Measurements from ENCODE around the gene PTPRN2.

DNA sequence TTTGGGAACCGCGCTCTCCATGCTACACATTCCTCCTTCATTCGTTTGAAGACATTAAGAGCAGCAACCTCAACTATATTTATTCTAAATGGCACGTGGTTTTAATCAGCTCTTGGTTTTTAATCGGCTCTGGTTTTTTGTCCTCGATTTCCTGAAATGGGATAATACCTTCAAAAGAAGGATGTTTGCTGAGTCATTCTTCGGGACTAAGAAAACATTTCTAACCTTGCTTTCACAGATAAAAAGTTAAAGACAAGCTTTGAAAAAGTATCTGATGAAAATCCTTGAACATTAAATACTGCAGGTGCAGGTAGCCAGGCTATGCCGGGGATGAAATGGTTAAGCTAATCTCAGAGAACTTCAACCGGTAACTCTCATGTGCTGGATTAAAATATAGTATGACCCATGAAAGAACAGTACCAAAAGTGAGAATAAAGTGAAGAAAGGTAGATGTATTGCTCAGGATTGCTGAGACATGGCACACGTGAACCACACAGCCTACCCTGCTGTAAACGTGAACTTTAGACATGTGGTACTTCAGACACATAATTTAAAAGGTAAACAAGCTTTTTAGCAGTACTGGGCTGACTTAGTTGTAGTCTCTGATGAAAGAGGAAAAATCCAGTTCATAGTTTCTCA is 89.1 kb downstream of the PTPRN2 start:
- TF ChIP-seq, protein P1, sequence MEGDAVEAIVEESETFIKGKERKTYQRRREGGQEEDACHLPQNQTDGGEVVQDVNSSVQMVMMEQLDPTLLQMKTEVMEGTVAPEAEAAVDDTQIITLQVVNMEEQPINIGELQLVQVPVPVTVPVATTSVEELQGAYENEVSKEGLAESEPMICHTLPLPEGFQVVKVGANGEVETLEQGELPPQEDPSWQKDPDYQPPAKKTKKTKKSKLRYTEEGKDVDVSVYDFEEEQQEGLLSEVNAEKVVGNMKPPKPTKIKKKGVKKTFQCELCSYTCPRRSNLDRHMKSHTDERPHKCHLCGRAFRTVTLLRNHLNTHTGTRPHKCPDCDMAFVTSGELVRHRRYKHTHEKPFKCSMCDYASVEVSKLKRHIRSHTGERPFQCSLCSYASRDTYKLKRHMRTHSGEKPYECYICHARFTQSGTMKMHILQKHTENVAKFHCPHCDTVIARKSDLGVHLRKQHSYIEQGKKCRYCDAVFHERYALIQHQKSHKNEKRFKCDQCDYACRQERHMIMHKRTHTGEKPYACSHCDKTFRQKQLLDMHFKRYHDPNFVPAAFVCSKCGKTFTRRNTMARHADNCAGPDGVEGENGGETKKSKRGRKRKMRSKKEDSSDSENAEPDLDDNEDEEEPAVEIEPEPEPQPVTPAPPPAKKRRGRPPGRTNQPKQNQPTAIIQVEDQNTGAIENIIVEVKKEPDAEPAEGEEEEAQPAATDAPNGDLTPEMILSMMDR (IDR thresholded peaks at IDR 0.05) = no peak
- no peak for TF ChIP-seq POLR2AphosphoS5 (IDR thresholded peaks at IDR 0.05)
- no peak for TF ChIP-seq POLR2A (IDR thresholded peaks at IDR 0.05)
- TF ChIP-seq EP300 (IDR thresholded peaks at IDR 0.05) = no peak

All from sigmoid colon (tissue), 4 donors.